T1000 (cell line): Measurements from ENCODE around the gene HOXD9.

Experiments
- DNase-seq: peaks from one replicate; lab custom pipeline; 2025; ENCODE audit warnings: mixed read lengths; lab: John Stamatoyannopoulos, UW

The HOXD9 gene

GRCh38 chr2:176098366-176099158, 24.0 kb upstream of the HOXD9 start:
- DNase-seq, result no peak

- no peak for DNase-seq
Observed at GRCh38 chr2:176099159-176099727, 23.3 kb upstream of the HOXD9 start.

GRCh38 chr2:176099728-176100546, 22.6 kb upstream of the HOXD9 start, which contains the start of gene HOXD12:
TSS of gene HOXD12 (plus strand) at chr2:176099795. CDS start at chr2:176099802, 7 bp downstream.
- no peak for DNase-seq

- no peak for DNase-seq
Observed at GRCh38 chr2:176100547-176101140, 21.9 kb upstream of the HOXD9 start.

GRCh38 chr2:176101216-176101830, 21.2 kb upstream of the HOXD9 start:
- no peak for DNase-seq

GRCh38 chr2:176101842-176102241, 20.7 kb upstream of the HOXD9 start:
- no peak for DNase-seq

- no peak for DNase-seq
Observed at GRCh38 chr2:176102309-176102866, 20.1 kb upstream of the HOXD9 start.

GRCh38 chr2:176103194-176103593, 19.3 kb upstream of the HOXD9 start:
- no peak for DNase-seq

GRCh38 chr2:176103742-176104315, 18.7 kb upstream of the HOXD9 start:
- no peak for DNase-seq

GRCh38 chr2:176104316-176105077, 18.0 kb upstream of the HOXD9 start:
- DNase-seq, result no peak

- no peak for DNase-seq
Observed at GRCh38 chr2:176105078-176105729, 17.3 kb upstream of the HOXD9 start.

- no peak for DNase-seq
Observed at GRCh38 chr2:176105730-176106580, 16.6 kb upstream of the HOXD9 start.

- DNase-seq, result no peak
Observed at GRCh38 chr2:176106581-176107539, 15.7 kb upstream of the HOXD9 start, which contains the start of gene HOXD11. TSS of gene HOXD11 (plus strand) at chr2:176107280. CDS start at chr2:176107356, 76 bp downstream.

- DNase-seq, result no peak
Observed at GRCh38 chr2:176107731-176108181, 14.8 kb upstream of the HOXD9 start.

GRCh38 chr2:176109192-176109901, 13.2 kb upstream of the HOXD9 start:
- DNase-seq, result no peak

GRCh38 chr2:176109946-176110345, 12.6 kb upstream of the HOXD9 start:
- no peak for DNase-seq
